ENCODE results near the gene CCL14.

DNA sequence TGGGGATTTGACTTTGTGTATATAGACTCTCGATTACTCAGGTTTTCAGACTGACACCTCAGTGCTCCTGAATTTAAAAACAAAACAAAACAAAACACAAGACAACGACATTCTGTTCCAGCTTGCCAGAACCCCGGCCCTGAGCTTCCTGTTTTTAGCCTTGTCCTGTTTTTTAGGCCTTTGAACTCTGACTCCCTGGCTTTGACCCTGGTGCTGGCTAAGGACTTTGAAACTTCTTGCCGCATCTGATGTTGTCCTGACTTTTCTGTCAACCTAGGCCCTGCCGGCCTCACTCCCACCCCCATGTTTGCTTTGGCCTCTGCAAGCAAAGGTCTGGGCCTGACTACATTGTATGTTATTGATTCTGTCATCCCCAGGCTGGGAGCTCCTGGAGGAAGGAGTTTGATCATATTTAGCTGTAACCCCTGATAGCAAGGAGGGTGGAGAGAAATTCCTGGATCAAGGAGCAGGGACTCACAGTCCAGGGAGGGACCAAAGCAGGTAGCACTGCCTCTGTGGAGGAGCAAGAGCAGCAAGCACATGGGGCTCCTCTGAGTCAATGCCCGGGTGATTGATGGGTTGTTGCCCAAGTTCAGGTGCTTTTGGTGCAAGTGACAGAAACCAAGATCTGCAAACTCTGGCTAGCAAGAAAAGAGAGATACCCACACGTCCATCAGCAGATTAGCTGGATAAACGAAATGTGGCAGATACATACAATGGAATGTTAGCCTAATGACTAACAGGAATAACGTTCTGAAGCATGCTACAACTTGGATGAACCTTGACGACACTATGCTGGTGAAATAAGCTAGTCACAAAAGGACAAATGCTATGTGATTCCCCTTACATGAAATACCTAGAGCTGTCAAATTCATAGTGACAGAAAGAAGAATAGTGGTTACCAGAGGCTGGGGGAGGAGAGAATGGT, 12.9 kb downstream of the CCL14 start:
- TF ChIP-seq POLR2AphosphoS5 (IDR thresholded peaks at IDR 0.05; ENCODE audit: borderline replicate concordance, low read depth, low read length) (no peak), FOXP2 (optimal IDR thresholded peaks at IDR 0.05; ENCODE audit: control extremely low read depth, extremely low read length, insufficient read depth) (no peak)
